SK-N-MC (cell line): ENCODE results near the gene TRNT1.

Source experiments
- EZH2 ChIP-seq: fragments of 200-600 bp; sonication (generic); IDR thresholded peaks from one replicate; pipeline ENCODE4 v1.6.1; 2017; ENCODE audit warnings: antibody characterized with exemption
- POLR2AphosphoS5 ChIP-seq: IDR thresholded peaks from 2 replicates; pipeline ENCODE4 v1.6.1; 2012; ENCODE audit warnings: mild to moderate bottlenecking, low read depth, low read length, borderline replicate concordance

GRCh38 chr3:3160826-3161225 is 34.1 kb downstream of the TRNT1 start:
- TF ChIP-seq EZH2 (no peak), POLR2AphosphoS5 (no peak)
